ENCODE data around the gene EPB41L5.
"Not testable (repeated sequence)": the region's sequence is repeated elsewhere in the genome, so short reads cannot be mapped to it uniquely, and the experiment has no call there.

Gene EPB41L5

DNA sequence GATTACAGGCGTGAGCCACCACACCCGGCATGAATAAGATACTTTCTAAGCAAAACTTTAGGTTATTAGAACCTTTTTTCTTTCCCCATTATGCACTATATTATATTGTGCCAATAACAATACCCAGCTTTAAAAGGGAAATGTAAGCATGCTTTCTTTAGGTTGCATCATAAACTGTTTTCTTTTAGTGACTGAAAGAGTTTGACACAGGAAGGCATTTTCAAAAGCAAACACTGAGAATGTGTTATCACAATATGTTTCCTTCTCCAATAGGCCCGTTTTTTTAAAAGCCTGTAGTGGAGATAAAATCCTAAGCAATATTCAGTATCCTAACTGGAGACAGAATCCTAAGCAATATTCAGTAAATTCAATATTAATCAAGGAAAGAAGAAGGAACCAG is 16.7 kb upstream of the EPB41L5 start:
- H2AK5ac ChIP-seq (ENCODE audit: low read length, severe bottlenecking) = no peak overlapping the region
- H4K91ac ChIP-seq (ENCODE audit: low read length) = no peak overlapping the region
- no peaks in the 10 kb centered on the region for H3K9me3 ChIP-seq (ENCODE audit: control insufficient read depth, low read length)
- no peak overlapping the region for H3K4me3 ChIP-seq (ENCODE audit: insufficient read depth in 1 of 2, low read depth in 1 of 2, low read length in 2 of 2)
- no peak overlapping the region for H3K23ac ChIP-seq (ENCODE audit: low read length in 2 of 2)
- no peaks in the 10 kb centered on the region for H3K36me3 ChIP-seq (ENCODE audit: control insufficient read depth in 1 of 2, insufficient read depth in 2 of 2, low read depth in 1 of 2, low read length in 2 of 2)
- no peak overlapping the region for H3K27ac ChIP-seq (ENCODE audit: low read length, poor library complexity, severe bottlenecking)
- no peak for DNase-seq
- H3K27me3 ChIP-seq (ENCODE audit: control insufficient read depth in 1 of 2, insufficient read depth in 1 of 2, low read length in 2 of 2) = no peaks in the 10 kb centered on the region
- no peak overlapping the region for H3K9ac ChIP-seq (ENCODE audit: low read length)
- H2BK12ac ChIP-seq (ENCODE audit: low read length in 2 of 2) = no peak overlapping the region
- H2BK5ac ChIP-seq (ENCODE audit: low read depth, low read length, poor library complexity, severe bottlenecking) = no peak overlapping the region
- H4K8ac ChIP-seq (ENCODE audit: low read length) = no peak overlapping the region
- no peaks in the 10 kb centered on the region for H3K79me1 ChIP-seq (replicated peaks; ENCODE audit: low read length, poor library complexity, severe bottlenecking)
- H2BK15ac ChIP-seq (ENCODE audit: low read depth, poor library complexity, severe bottlenecking) = no peak overlapping the region
- WGBS = 100% methylated on average over 2 of the region's 3 CpGs
- no peaks in the 10 kb centered on the region for H3K4me1 ChIP-seq (ENCODE audit: control insufficient read depth, insufficient read depth, low read depth, low read length)
- no peak overlapping the region for H3K4me2 ChIP-seq (ENCODE audit: low read length, poor library complexity, severe bottlenecking)
- no peak overlapping the region for H3K14ac ChIP-seq (ENCODE audit: low read length in 2 of 2)
- H2AFZ ChIP-seq (ENCODE audit: low read depth, low read length) = no peak overlapping the region
- no peak overlapping the region for H3K4ac ChIP-seq (ENCODE audit: low read depth in 1 of 2, low read length in 2 of 2)
- no peak overlapping the region for H3K18ac ChIP-seq (ENCODE audit: low read depth in 1 of 2, low read length in 2 of 2)
- no peak overlapping the region for H2BK120ac ChIP-seq (ENCODE audit: low read depth, low read length)

DNA sequence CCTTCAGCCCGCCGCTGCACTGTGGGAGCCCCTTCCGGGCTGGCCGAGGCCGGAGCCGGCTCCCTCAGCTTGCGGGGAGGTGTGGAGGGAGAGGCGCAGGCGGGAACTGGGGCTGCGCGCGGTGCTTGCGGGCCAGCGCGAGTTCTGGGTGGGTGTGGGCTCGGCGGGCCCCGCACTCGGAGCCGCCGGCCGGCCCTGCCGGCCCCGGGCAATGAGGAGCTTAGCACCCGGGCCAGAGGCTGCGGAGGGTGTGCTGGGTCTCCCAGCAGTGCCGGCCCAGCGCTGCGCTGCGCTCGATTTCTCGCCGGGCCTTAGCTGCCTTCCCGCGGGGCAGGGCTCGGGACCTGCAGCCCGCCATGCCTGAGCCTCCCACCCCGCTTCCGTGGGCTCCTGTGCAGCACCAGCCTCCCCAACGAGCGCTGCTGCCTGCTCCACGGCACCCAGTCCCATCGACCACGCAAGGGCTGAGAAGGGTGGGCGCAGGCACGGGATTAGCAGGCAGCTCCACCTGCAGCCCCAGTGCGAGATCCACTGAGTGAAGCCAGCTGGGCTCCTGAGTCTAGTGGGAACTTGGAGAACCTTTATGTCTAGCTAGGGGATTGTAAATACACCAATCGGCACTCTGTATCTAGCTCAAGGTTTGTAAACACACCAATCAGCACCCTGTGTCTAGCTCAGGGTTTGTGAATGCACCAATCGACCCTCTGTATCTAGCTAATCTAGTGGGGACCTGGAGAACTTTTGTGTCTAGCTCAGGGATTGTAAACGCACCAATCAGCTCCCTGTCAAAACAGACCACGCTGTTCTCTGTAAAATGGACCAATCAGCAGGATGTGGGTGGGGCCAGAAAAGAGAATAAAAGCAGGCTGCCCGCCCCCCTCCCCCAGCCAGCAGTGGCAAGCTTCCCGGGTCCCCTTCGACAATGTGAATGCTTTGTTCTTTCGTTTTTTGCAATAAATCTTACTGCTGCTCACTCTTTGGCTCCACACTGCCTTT is 15.7 kb upstream of the EPB41L5 start:
- H3K79me1 ChIP-seq (replicated peaks; ENCODE audit: low read length, poor library complexity, severe bottlenecking) = not testable (repeated sequence)

DNA sequence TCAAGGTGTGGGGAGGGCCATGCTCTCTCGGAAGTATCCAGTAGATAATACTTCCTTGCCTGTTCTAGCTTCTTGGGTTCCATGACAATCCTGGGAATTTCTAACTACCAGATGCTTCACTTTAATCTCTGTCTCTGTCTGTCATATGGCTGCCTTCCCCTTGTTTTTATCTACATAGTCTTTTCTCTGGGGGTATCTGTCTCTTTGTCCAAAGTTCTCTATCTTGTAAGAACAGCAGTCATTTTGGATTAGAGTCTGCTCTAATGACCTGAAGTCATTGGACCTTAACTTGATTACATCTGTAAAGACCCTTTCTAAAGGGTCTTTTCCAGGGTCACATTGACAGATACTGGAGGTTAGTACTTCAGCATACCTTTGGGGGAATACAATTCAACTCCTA is 11.4 kb upstream of the EPB41L5 start:
- Histone ChIP-seq H3K18ac (ENCODE audit: low read depth in 1 of 2, low read length in 2 of 2) (no peak overlapping the region), H3K27ac (ENCODE audit: low read length, poor library complexity, severe bottlenecking) (no peak overlapping the region), H3K79me1 (replicated peaks; ENCODE audit: low read length, poor library complexity, severe bottlenecking) (no peaks in the 10 kb centered on the region), H3K4me3 (ENCODE audit: insufficient read depth in 1 of 2, low read depth in 1 of 2, low read length in 2 of 2) (no peak overlapping the region), H3K14ac (ENCODE audit: low read length in 2 of 2) (no peak overlapping the region), H3K9ac (ENCODE audit: low read length) (no peak overlapping the region), H2BK5ac (ENCODE audit: low read depth, low read length, poor library complexity, severe bottlenecking) (no peak overlapping the region), H3K23ac (ENCODE audit: low read length in 2 of 2) (no peak overlapping the region), H4K91ac (ENCODE audit: low read length) (no peak overlapping the region), H3K4ac (ENCODE audit: low read depth in 1 of 2, low read length in 2 of 2) (no peak overlapping the region), H2AFZ (ENCODE audit: low read depth, low read length) (no peak overlapping the region), H2BK15ac (ENCODE audit: low read depth, poor library complexity, severe bottlenecking) (no peak overlapping the region), H3K27me3 (ENCODE audit: control insufficient read depth in 1 of 2, insufficient read depth in 1 of 2, low read length in 2 of 2) (no peaks in the 10 kb centered on the region), H3K4me2 (ENCODE audit: low read length, poor library complexity, severe bottlenecking) (no peak overlapping the region), H3K4me1 (ENCODE audit: control insufficient read depth, insufficient read depth, low read depth, low read length) (no peaks in the 10 kb centered on the region), H3K9me3 (ENCODE audit: control insufficient read depth, low read length) (no peaks in the 10 kb centered on the region), H2AK5ac (ENCODE audit: low read length, severe bottlenecking) (no peak overlapping the region), H4K8ac (ENCODE audit: low read length) (no peak overlapping the region), H3K36me3 (ENCODE audit: control insufficient read depth in 1 of 2, insufficient read depth in 2 of 2, low read depth in 1 of 2, low read length in 2 of 2) (no peaks in the 10 kb centered on the region), H2BK120ac (ENCODE audit: low read depth, low read length) (no peak overlapping the region), H2BK12ac (ENCODE audit: low read length in 2 of 2) (no peak overlapping the region)
- DNase-seq = no peak
- 93% methylated on average over 1 of the region's 1 CpG for WGBS

More for the DNA sequence above, 15.7 kb upstream of the EPB41L5 start:
- not testable (repeated sequence) for H2BK12ac ChIP-seq (ENCODE audit: low read length in 2 of 2); H3K9ac ChIP-seq (ENCODE audit: low read length); H3K23ac ChIP-seq (ENCODE audit: low read length in 2 of 2); H3K4ac ChIP-seq (ENCODE audit: low read depth in 1 of 2, low read length in 2 of 2); H2AK5ac ChIP-seq (ENCODE audit: low read length, severe bottlenecking); DNase-seq; H3K14ac ChIP-seq (ENCODE audit: low read length in 2 of 2); H3K27ac ChIP-seq (ENCODE audit: low read length, poor library complexity, severe bottlenecking); H3K4me1 ChIP-seq (ENCODE audit: control insufficient read depth, insufficient read depth, low read depth, low read length); H2BK15ac ChIP-seq (ENCODE audit: low read depth, poor library complexity, severe bottlenecking); H3K27me3 ChIP-seq (ENCODE audit: control insufficient read depth in 1 of 2, insufficient read depth in 1 of 2, low read length in 2 of 2); H2BK5ac ChIP-seq (ENCODE audit: low read depth, low read length, poor library complexity, severe bottlenecking); H3K4me2 ChIP-seq (ENCODE audit: low read length, poor library complexity, severe bottlenecking); H3K18ac ChIP-seq (ENCODE audit: low read depth in 1 of 2, low read length in 2 of 2); H4K8ac ChIP-seq (ENCODE audit: low read length); H2AFZ ChIP-seq (ENCODE audit: low read depth, low read length); H3K9me3 ChIP-seq (ENCODE audit: control insufficient read depth, low read length); H3K36me3 ChIP-seq (ENCODE audit: control insufficient read depth in 1 of 2, insufficient read depth in 2 of 2, low read depth in 1 of 2, low read length in 2 of 2); H2BK120ac ChIP-seq (ENCODE audit: low read depth, low read length)
- Histone ChIP-seq H4K91ac (ENCODE audit: low read length) (peak overlapping the region; percentile 39), H3K4me3 (ENCODE audit: insufficient read depth in 1 of 2, low read depth in 1 of 2, low read length in 2 of 2) (peak overlapping the region in 1 of 2 experiments; percentile 32)
- WGBS = 94% methylated on average over 51 of the region's 55 CpGs

DNA sequence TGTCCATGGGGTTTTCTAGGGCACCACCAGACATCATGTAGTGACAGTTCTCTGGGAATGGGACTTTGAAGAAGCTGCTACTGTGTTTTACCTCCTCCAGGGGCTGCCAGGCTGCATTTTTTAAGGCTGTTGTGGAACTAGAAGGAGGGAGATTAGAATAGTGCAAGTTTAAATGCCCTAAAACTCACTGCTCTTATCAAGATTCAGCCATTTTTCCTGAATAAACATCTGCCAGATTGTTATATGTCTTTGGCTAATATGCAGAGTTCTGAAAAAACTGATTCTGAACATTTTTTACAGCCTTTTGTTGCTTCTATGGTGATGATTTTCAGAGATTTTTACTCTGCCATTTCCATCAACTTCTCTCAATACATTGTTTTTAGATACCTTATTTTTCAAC is 8.6 kb upstream of the EPB41L5 start:
- Histone ChIP-seq H3K27ac (ENCODE audit: low read length, poor library complexity, severe bottlenecking) (no peak overlapping the region), H2BK12ac (ENCODE audit: low read length in 2 of 2) (no peak overlapping the region), H3K14ac (ENCODE audit: low read length in 2 of 2) (no peak overlapping the region), H3K18ac (ENCODE audit: low read depth in 1 of 2, low read length in 2 of 2) (no peak overlapping the region), H3K4me2 (ENCODE audit: low read length, poor library complexity, severe bottlenecking) (no peak overlapping the region), H4K8ac (ENCODE audit: low read length) (no peak overlapping the region), H3K4ac (ENCODE audit: low read depth in 1 of 2, low read length in 2 of 2) (no peak overlapping the region), H2AFZ (ENCODE audit: low read depth, low read length) (no peak overlapping the region), H2AK5ac (ENCODE audit: low read length, severe bottlenecking) (no peak overlapping the region), H2BK15ac (ENCODE audit: low read depth, poor library complexity, severe bottlenecking) (no peak overlapping the region), H3K9me3 (ENCODE audit: control insufficient read depth, low read length) (no peaks in the 10 kb centered on the region), H3K36me3 (ENCODE audit: control insufficient read depth in 1 of 2, insufficient read depth in 2 of 2, low read depth in 1 of 2, low read length in 2 of 2) (no peaks in the 10 kb centered on the region), H3K9ac (ENCODE audit: low read length) (no peak overlapping the region), H3K4me3 (ENCODE audit: insufficient read depth in 1 of 2, low read depth in 1 of 2, low read length in 2 of 2) (no peak overlapping the region), H2BK120ac (ENCODE audit: low read depth, low read length) (no peak overlapping the region), H4K91ac (ENCODE audit: low read length) (no peak overlapping the region), H3K4me1 (ENCODE audit: control insufficient read depth, insufficient read depth, low read depth, low read length) (no peaks in the 10 kb centered on the region), H3K79me1 (replicated peaks; ENCODE audit: low read length, poor library complexity, severe bottlenecking) (no peaks in the 10 kb centered on the region), H3K23ac (ENCODE audit: low read length in 2 of 2) (no peak overlapping the region), H2BK5ac (ENCODE audit: low read depth, low read length, poor library complexity, severe bottlenecking) (no peak overlapping the region), H3K27me3 (ENCODE audit: control insufficient read depth in 1 of 2, insufficient read depth in 1 of 2, low read length in 2 of 2) (no peaks in the 10 kb centered on the region)
- DNase-seq = no peak

Measured in mesenchymal stem cell (in vitro differentiated cells and primary cell).